HG03064 (cell line): Measurements from ENCODE around the gene MCAM.

Source experiments
- ATAC-seq: cut with Tn5 transposase; IDR thresholded peaks from one replicate; pipeline ENCODE4 v1.9.1; 2021; ENCODE audit warnings: low read depth; ENCODE audit not compliant: unreplicated experiment

The MCAM gene

DNA sequence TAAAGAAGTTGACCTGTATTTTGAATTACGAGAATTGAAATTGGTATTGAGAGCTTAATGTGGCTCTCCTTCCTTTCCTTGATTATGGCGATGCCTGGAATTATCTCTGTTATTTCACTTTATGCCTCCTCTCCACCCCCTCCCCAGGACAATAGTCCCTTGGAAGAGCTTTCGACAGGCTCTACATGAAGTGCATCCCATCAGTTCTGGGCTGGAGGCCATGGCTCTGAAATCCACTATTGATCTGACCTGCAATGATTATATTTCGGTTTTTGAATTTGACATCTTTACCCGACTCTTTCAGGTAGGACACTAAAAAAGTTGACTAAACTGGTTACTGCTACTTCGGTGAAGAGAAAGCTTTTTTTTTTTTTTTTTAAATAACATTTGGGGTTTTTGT is 43.2 kb downstream of the MCAM start:
- ATAC-seq, result no peak

DNA sequence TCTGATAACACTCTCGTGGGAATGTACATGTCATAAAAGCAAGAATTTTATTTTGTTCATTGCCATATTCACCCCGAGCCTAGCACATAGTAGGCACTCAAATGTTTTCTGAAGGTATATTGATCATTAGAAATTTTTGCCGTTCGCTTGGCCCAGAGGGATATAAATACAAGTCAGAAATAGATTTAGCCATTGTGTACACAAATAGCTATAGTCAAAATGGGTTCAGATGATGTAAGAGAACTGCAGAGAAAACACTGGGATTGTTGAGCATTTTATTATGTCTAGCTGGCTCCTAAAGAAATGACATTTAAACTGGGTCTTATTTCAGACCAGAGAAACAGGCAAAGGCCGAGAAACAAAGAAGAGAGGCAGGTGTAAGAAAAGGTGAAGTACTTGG is 49.3 kb downstream of the MCAM start:
- no peak for ATAC-seq

DNA sequence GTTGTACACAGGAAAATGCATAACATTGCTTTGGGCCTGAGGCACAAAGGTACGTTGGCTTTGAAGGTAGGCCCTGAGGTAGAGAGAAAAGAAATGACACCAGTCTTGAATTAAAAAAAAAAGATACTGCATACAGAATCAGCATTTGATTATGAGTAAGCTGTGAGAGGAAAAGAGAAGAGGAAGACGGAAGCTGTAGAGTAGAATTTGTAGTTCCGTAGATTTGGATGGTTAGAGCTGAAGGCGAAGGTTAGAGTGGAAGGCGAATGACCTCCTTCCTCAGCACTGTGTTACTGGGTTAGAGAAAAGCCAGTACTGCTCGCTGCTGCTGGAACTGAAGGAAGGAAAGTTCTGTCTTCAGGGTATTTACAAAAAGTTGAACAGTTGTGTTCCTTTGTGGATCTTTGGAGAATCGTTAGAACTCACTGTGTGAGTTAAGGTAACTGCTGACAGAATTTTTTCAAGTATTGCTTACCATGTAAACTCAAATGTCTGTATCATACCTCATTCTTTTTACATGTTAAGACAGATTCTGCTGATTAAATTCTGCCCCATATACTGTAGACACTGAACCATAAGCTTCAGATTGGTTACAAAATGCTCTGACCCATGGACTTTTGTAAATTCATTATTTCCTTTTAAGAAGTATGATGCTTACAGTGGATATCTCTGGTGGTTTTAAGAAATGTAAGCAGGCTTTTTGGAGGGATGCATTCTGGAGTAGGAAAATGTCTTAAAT is 50.2 kb downstream of the MCAM start:
- ATAC-seq, result no peak

DNA sequence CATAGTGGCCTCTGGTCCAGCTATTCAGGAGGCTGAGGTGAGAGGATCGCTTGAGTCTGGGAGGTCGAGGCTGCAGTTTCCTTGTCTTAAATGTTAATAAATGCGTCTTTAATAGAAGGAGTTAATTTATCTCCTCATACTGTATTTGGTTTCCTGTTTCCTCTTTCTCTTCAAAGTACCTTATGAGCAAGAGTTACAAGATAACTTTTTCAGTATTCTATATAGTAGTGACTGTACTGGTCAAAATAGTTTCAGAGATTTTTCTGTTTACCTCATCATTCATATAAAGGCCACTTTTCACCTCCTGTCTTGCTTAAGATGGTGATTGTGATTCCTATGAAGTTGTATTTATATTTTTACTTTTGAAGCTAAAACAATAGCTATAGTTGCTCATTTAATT is 50.9 kb downstream of the MCAM start:
- ATAC-seq, result no peak

DNA sequence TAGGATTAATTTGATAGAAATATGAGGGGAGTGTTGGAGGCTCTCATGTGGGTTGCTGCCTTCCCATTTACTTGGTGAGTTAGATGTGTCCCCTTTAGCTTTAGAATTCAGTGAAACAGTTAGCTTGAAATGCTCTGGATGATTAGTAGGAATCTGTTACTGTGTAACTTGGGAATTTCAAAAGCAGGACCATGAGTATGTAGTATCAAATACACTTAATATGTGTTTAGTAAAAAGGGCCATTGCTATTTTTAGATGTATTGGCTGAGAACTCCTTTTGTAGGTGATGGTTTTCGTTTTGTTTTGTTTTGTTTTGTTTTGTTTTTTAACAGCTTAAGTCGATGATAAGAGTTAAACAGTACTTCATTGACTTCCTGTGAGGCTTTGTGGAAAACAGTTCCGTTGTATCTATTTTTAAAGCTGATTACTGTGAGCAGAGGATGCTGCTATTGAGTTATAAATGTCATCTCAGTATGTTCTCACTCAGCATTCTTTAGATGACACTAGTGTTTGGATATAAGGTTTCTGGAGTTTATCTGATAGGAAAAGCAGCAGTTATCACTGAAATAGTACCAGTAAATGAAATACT is 53.5 kb downstream of the MCAM start:
- ATAC-seq, result no peak

DNA sequence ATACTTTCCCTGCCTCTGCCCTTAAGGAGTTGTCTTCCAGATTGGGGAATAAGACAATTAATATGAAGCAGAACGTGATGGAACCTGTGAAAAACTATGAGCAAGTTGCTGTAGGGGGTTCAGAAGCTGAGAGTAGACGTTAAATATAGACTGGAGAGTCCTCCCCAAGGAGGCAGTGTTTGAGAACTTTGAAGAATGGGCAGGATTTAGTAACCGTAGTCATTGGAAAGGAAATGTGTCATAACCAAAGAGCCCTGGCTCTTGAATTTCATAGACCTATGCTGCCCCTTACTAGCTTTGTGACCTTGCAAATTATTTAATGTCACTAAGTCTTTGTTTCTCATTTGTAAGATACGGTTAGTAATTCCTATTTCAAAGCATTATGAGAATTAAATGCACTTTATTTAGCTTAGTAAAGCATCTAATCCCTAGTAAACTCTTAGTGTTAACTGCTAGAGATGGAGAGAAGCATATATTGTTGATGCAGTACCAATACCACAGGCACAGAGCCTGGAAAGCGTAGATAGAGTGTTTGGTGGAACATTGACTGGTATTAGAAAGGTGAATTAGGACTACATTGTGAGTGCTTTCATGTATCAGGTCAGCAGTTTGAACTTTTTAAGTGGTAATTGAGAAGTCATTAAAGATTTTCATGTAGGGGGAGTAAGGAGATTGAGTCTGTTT is 54.1 kb downstream of the MCAM start:
- no peak for ATAC-seq

DNA sequence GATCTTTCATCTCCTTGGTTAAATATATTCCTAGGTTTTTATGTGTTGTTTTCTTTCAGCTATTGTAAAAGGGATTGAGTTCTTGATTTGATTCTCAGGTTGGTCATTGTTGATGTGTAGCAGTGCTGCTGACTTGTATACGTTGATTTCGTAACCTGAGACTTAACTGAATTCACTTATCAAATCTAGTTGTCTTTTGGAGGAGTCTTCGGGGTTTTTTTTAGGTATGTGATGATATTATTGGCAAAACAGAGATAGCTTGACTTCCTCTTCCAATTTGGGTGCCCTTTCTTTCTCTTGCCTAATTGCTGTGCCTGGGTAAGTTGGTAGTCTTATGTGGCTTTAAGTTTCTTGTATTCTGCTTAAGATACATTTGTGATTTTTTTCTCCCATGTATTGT is 57.9 kb downstream of the MCAM start:
- no peak for ATAC-seq
